Measurements from ENCODE around the gene DGCR8. TPM values are rescaled to one million over a fixed set of nuclear protein-coding genes. Genes with fewer than 3 reads are reported as not detected.

Gene DGCR8
- total and polyA plus RNA-seq, 2 experiments from 2014 or later = 15.1 to 23.8 TPM

- Histone ChIP-seq H3K36me3 (no peaks in the 10 kb centered on the region), H3K9me3 (ENCODE audit: low read depth) (no peaks in the 10 kb centered on the region), H3K27me3 (no peaks in the 10 kb centered on the region), H3K27ac (no peak overlapping the region), H3K4me3 (no peak overlapping the region), H3K4me1 (ENCODE audit: low read depth) (peaks cover 12% of the 10 kb centered on the region)
- no peak for TF ChIP-seq CTCF (IDR thresholded peaks at IDR 0.05; ENCODE audit: low read depth, low read length)
- no peak for DNase-seq (ENCODE audit: low read depth in 1 of 2, low spot score in 1 of 2)
These were observed 25.6 kb upstream of the DGCR8 start for GRCh38 chr22:20054485-20054884.

GRCh38 chr22:20055144-20055543 lies 24.9 kb upstream of the DGCR8 start:
- TF ChIP-seq CTCF (IDR thresholded peaks at IDR 0.05; ENCODE audit: low read depth, low read length) = no peak
- H3K4me1 ChIP-seq (ENCODE audit: low read depth) = peaks cover 14% of the 10 kb centered on the region
- H3K4me3 ChIP-seq = no peak overlapping the region
- no peaks in the 10 kb centered on the region for H3K27me3 ChIP-seq
- H3K27ac ChIP-seq = no peak overlapping the region
- no peaks in the 10 kb centered on the region for H3K9me3 ChIP-seq (ENCODE audit: low read depth)
- H3K36me3 ChIP-seq = no peaks in the 10 kb centered on the region
- DNase-seq (ENCODE audit: low read depth in 1 of 2, low spot score in 1 of 2) = no peak

- TF ChIP-seq CTCF (IDR thresholded peaks at IDR 0.05; ENCODE audit: low read depth, low read length) = no peak
- Histone ChIP-seq H3K27ac (no peak overlapping the region), H3K4me1 (ENCODE audit: low read depth) (peaks cover 14% of the 10 kb centered on the region), H3K36me3 (no peaks in the 10 kb centered on the region), H3K27me3 (no peaks in the 10 kb centered on the region), H3K9me3 (ENCODE audit: low read depth) (no peaks in the 10 kb centered on the region), H3K4me3 (no peak overlapping the region)
- DNase-seq (ENCODE audit: low read depth in 1 of 2, low spot score in 1 of 2) = no peak
These were observed 24.4 kb upstream of the DGCR8 start for GRCh38 chr22:20055654-20056053.

GRCh38 chr22:20056161-20056560 lies 23.9 kb upstream of the DGCR8 start:
- Histone ChIP-seq H3K27ac (no peak overlapping the region), H3K36me3 (no peaks in the 10 kb centered on the region), H3K4me1 (ENCODE audit: low read depth) (peaks cover 14% of the 10 kb centered on the region), H3K27me3 (no peaks in the 10 kb centered on the region), H3K4me3 (no peak overlapping the region), H3K9me3 (ENCODE audit: low read depth) (no peaks in the 10 kb centered on the region)
- no peak for TF ChIP-seq CTCF (IDR thresholded peaks at IDR 0.05; ENCODE audit: low read depth, low read length)
- DNase-seq (ENCODE audit: low read depth in 1 of 2, low spot score in 1 of 2) = no peak

- no peaks in the 10 kb centered on the region for H3K27me3 ChIP-seq
- TF ChIP-seq CTCF (IDR thresholded peaks at IDR 0.05; ENCODE audit: low read depth, low read length) = no peak
- H3K9me3 ChIP-seq (ENCODE audit: low read depth) = no peaks in the 10 kb centered on the region
- H3K27ac ChIP-seq = no peak overlapping the region
- H3K4me3 ChIP-seq = no peak overlapping the region
- peaks cover 14% of the 10 kb centered on the region for H3K4me1 ChIP-seq (ENCODE audit: low read depth)
- H3K36me3 ChIP-seq = no peaks in the 10 kb centered on the region
- no peak for DNase-seq (ENCODE audit: low read depth in 1 of 2, low spot score in 1 of 2)
These were observed 23.2 kb upstream of the DGCR8 start for GRCh38 chr22:20056696-20057386.

All from cardiac muscle cell (in vitro differentiated cells and primary cell).